ENCODE measurements around the gene ADAMTS20. TPM values are rescaled to one million over a fixed set of nuclear protein-coding genes. Genes with fewer than 3 reads are reported as not detected.

The ADAMTS20 gene
- total and polyA plus RNA-seq, 10 of the 15 experiments (the other 5 are each of a cell fraction or from before 2014, with no cell fraction given): 0.33 TPM; not detected in 9

DNA sequence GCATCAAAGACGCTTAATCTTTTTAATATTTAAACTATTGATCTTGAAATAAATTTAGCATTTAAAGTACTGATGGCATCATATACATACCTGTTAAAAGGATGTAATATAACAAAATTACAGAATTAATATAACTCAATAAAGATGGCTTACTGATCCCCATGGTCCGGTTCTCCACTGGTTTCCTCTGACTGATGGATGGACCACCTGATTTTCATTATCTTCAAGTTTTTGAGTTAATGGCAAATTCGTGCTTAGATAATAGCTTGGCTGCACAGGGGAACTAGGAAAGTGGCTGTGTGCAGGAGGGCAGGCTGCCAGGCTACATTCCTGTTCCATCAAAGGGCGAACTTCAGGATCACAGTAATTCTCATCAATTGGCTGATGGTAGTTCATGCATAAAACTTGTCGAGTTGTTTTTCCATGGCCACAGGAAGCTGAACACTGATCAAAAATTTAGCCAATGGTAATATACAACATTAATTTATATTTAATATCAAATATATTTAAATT, 123.9 kb downstream of the ADAMTS20 start:
- in situ Hi-C loops (cut with MboI): no loop called here
- no peak for FAIRE-seq
- no peak for DNase-seq (ENCODE audit: low read depth, low spot score)
- ChIA-PET RAD21 (ENCODE audit: unreplicated experiment) (no interaction called here), CTCF (interaction anchor here (2.2 kb wide), 1 partner anchor 10 kb away, joined by 5 read pairs; no protein-coding TSS in a partner anchor), POLR2A (no interaction called here), SMC1A (ENCODE audit: uncharacterized antibody, unreplicated experiment) (interaction anchor here (0.8 kb wide), 1 partner anchor 20 kb away, joined by 3 read pairs; no protein-coding TSS in a partner anchor)
- Histone ChIP-seq H3K4me3 (no peak overlapping the region), H3K36me3 (ENCODE audit: control insufficient read depth in 2 of 2, insufficient read depth in 2 of 2, low read length in 1 of 2) (no peaks in the 10 kb centered on the region), H3K4me2 (ENCODE audit: control insufficient read depth, insufficient read depth) (no peak overlapping the region), H3K27ac (ENCODE audit: control insufficient read depth, insufficient read depth) (no peak overlapping the region), H3K4me1 (ENCODE audit: control insufficient read depth, insufficient read depth, low read length) (no peaks in the 10 kb centered on the region), H3K27me3 (replicated peaks in 1 of 2; ENCODE audit: control insufficient read depth in 2 of 2, insufficient read depth in 2 of 2, low read length in 1 of 2) (no peaks in the 10 kb centered on the region), H3K9me3 (replicated peaks; ENCODE audit: control insufficient read depth, insufficient read depth, low read length) (no peaks in the 10 kb centered on the region), H3K9ac (ENCODE audit: control insufficient read depth, insufficient read depth, low read length) (no peak overlapping the region), H2AFZ (ENCODE audit: control insufficient read depth, low read depth, low read length) (no peak overlapping the region), H4K20me1 (ENCODE audit: control insufficient read depth, insufficient read depth) (no peaks in the 10 kb centered on the region), H3K79me2 (ENCODE audit: control insufficient read depth, insufficient read depth, low read length) (no peaks in the 10 kb centered on the region)
- no peak for ATAC-seq
- TF ChIP-seq NR2C2 (IDR thresholded peaks at IDR 0.05; ENCODE audit: borderline replicate concordance, control insufficient read depth, insufficient read length, low read depth): no peak
- no peak for TF ChIP-seq HDGF (IDR thresholded peaks at IDR 0.05)
- TF ChIP-seq JUND (IDR thresholded peaks at IDR 0.05; ENCODE audit: low read depth, low read length): no peak
- no peak for TF ChIP-seq SMAD1 (IDR thresholded peaks at IDR 0.05; ENCODE audit: low read depth, partially characterized antibody)
- TF ChIP-seq IKZF2 (IDR thresholded peaks at IDR 0.05): no peak
- no peak for TF ChIP-seq HSF1 (IDR thresholded peaks at IDR 0.05; ENCODE audit: low read depth, low read length)
- no peak for TF ChIP-seq MTA2 (IDR thresholded peaks at IDR 0.05; ENCODE audit: low read depth)
- TF ChIP-seq, protein P1, sequence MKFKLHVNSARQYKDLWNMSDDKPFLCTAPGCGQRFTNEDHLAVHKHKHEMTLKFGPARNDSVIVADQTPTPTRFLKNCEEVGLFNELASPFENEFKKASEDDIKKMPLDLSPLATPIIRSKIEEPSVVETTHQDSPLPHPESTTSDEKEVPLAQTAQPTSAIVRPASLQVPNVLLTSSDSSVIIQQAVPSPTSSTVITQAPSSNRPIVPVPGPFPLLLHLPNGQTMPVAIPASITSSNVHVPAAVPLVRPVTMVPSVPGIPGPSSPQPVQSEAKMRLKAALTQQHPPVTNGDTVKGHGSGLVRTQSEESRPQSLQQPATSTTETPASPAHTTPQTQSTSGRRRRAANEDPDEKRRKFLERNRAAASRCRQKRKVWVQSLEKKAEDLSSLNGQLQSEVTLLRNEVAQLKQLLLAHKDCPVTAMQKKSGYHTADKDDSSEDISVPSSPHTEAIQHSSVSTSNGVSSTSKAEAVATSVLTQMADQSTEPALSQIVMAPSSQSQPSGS (IDR thresholded peaks at IDR 0.05; ENCODE audit: low read length): no peak
- no peak for TF ChIP-seq ZNF24 (IDR thresholded peaks at IDR 0.05)
- TF ChIP-seq KLF5 (IDR thresholded peaks at IDR 0.05; ENCODE audit: partially characterized antibody): no peak
- TF ChIP-seq BCL11A (IDR thresholded peaks at IDR 0.05; ENCODE audit: low read depth, low read length): no peak
- TF ChIP-seq BHLHE40 (IDR thresholded peaks at IDR 0.05; ENCODE audit: borderline replicate concordance in 1 of 2, low read depth in 2 of 2, low read length in 1 of 2): no peak
- TF ChIP-seq TCF7 (IDR thresholded peaks at IDR 0.05; ENCODE audit: borderline replicate concordance): no peak
- TF ChIP-seq NFXL1 (IDR thresholded peaks at IDR 0.05; ENCODE audit: borderline replicate concordance): no peak
- TF ChIP-seq MEF2A (IDR thresholded peaks at IDR 0.05; ENCODE audit: insufficient read depth, low read depth, low read length): no peak
- TF ChIP-seq RB1 (IDR thresholded peaks at IDR 0.05; ENCODE audit: borderline replicate concordance): no peak
- no peak for TF ChIP-seq JUNB (IDR thresholded peaks at IDR 0.05)
- no peak for TF ChIP-seq CBX5 (IDR thresholded peaks at IDR 0.05; ENCODE audit: low read depth)
- TF ChIP-seq YY1 (IDR thresholded peaks at IDR 0.05; ENCODE audit: low read depth, low read length): no peak
- no TSS peak for BruUV-seq (replicated peaks)
- intact Hi-C loops (cut with micrococcal nuclease; ENCODE audit: unreplicated experiment): no loop called here
- WGBS (ENCODE audit: insufficient coverage, insufficient replicate concordance, low lambda C conversion rate, missing lambda C conversion rate): 59% methylated on average over 5 of the region's 5 CpGs

Data from GM12878 (cell line).